Rectal smooth muscle tissue (tissue), 1 donor: ENCODE measurements around the gene FGR.

ENCODE experiments used
- H3K27ac ChIP-seq: one replicate; pipeline ENCODE4 v1.7.0; 2013; ENCODE audit warnings: low read depth, low read length, inconsistent platforms
- H3K27me3 ChIP-seq: one replicate; pipeline ENCODE4 v1.7.0; 2013; ENCODE audit warnings: low read length; ENCODE audit not compliant: control insufficient read depth, insufficient read depth
- H3K36me3 ChIP-seq: one replicate; pipeline ENCODE4 v1.7.0; 2013; ENCODE audit warnings: low read length; ENCODE audit not compliant: control insufficient read depth, insufficient read depth
- H3K4me1 ChIP-seq: one replicate; pipeline ENCODE4 v1.7.0; 2013; ENCODE audit warnings: low read length; ENCODE audit not compliant: control insufficient read depth, insufficient read depth
- H3K4me3 ChIP-seq: one replicate; pipeline ENCODE4 v1.7.0; 2013; ENCODE audit warnings: low read length
- H3K9ac ChIP-seq: one replicate; pipeline ENCODE4 v1.7.0; 2013; ENCODE audit warnings: low read length

The FGR gene

DNA sequence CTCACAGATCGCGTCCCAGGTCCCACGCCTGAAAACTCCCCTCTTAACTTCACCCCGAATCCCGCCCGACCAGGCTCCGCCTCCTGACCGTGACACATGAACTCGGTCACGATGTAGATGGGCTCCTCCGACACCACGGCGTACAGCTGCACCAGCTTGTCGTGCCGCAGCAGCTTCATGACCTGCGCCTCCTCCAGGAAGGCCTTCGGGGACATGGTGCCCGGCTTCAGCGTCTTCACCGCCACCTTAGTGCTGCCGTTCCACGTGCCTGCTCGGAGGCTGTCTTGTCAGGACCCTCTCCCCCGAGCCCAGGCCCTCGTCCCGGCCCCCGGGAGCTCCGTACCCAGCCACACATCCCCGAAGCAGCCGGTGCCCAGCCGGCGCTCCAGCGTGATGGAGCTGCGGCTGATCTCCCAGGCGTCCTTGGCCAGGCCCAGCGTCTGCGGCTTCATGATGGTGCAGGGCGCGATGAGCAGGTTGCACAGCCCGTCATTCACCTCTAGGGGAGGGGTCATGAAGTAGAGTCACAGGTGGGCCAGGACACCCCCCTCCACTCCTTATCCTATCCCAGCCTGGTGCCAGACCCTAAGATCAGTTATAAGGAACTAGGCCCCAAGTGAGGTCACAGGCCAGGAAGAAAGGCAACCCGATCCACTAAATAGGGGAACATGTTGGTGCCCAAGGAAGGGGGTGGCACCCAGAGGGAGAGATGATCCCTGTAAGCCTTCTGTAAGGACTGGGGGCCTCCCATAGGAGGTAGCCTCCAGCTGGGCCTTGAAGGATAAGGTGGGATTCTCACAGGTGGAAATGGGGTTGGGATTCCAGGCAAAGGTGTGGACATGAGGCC is 19.4 kb downstream of the FGR start:
- no peaks in the 10 kb centered on the region for H3K27me3 ChIP-seq
- no peaks in the 10 kb centered on the region for H3K4me1 ChIP-seq
- no peak overlapping the region for H3K27ac ChIP-seq
- H3K9ac ChIP-seq: no peak overlapping the region
- H3K4me3 ChIP-seq: no peak overlapping the region
- H3K36me3 ChIP-seq: no peaks in the 10 kb centered on the region

GRCh38 chr1:27614625-27615344 is 20.2 kb downstream of the FGR start:
- Histone ChIP-seq H3K4me3 (no peak overlapping the region), H3K9ac (no peak overlapping the region), H3K4me1 (no peaks in the 10 kb centered on the region), H3K36me3 (no peaks in the 10 kb centered on the region), H3K27ac (no peak overlapping the region), H3K27me3 (no peaks in the 10 kb centered on the region)

DNA sequence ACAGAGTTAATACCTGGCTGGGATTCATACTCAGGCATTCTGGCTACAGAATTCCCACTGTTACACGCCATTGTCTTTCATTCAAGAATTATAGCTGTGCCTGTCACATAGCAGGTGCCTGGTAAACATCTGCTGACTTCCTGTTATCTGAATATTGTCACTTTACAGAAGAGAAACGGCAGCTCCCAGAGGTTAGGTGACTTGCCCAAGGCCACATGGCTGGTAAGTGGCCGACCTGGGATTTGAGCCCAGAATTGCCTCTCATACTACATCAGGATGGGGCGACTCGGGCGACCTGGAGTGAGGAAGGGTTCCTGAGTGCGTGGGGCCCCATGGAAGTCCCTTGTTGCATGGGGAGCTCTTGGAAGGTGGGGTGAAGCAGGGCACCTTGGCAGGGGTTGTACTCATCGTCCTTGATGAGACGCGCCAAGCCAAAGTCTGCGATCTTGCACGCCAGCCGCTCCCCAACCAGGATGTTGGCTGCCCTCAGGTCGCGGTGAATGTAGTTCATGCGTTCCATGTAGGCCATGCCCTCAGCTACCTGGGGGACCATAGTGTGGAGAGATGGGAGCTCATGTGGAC is 20.9 kb downstream of the FGR start:
- H3K4me1 ChIP-seq: no peaks in the 10 kb centered on the region
- no peak overlapping the region for H3K9ac ChIP-seq
- no peaks in the 10 kb centered on the region for H3K36me3 ChIP-seq
- H3K27me3 ChIP-seq: no peaks in the 10 kb centered on the region
- no peak overlapping the region for H3K4me3 ChIP-seq
- H3K27ac ChIP-seq: no peak overlapping the region

GRCh38 chr1:27612718-27613117 is 22.3 kb downstream of the FGR start:
- H3K36me3 ChIP-seq: no peaks in the 10 kb centered on the region
- H3K9ac ChIP-seq: no peak overlapping the region
- no peak overlapping the region for H3K4me3 ChIP-seq
- no peaks in the 10 kb centered on the region for H3K4me1 ChIP-seq
- H3K27ac ChIP-seq: no peak overlapping the region
- H3K27me3 ChIP-seq: no peaks in the 10 kb centered on the region

- Histone ChIP-seq H3K4me1 (no peaks in the 10 kb centered on the region), H3K9ac (no peak overlapping the region), H3K27me3 (no peaks in the 10 kb centered on the region), H3K4me3 (no peak overlapping the region), H3K36me3 (no peaks in the 10 kb centered on the region), H3K27ac (no peak overlapping the region)
Measured at GRCh38 chr1:27611450-27611849, 23.5 kb downstream of the FGR start.

- no peaks in the 10 kb centered on the region for H3K4me1 ChIP-seq
- no peak overlapping the region for H3K9ac ChIP-seq
- no peaks in the 10 kb centered on the region for H3K27me3 ChIP-seq
- no peak overlapping the region for H3K27ac ChIP-seq
- H3K4me3 ChIP-seq: no peak overlapping the region
- H3K36me3 ChIP-seq: no peaks in the 10 kb centered on the region
Measured at GRCh38 chr1:27609618-27610240, 25.3 kb downstream of the FGR start.

DNA sequence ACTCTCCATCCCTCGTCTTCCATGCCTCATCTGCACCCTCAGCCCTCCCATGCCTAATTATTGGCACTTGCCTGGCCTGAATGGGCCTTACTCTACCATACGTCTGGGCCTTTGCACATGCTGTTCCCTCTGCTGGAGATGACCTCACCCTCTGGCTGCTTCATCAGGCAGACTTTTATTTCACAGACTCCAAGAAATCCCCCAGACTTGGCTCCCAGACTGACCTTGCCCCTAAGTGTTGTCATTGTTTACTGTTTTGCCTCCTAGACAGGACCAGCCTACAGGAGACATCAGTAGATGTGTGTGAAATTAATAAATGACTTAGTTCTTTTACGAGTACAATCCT is 25.8 kb downstream of the FGR start:
- Histone ChIP-seq H3K36me3 (no peaks in the 10 kb centered on the region), H3K27ac (no peak overlapping the region), H3K27me3 (no peaks in the 10 kb centered on the region), H3K9ac (no peak overlapping the region), H3K4me1 (no peaks in the 10 kb centered on the region), H3K4me3 (no peak overlapping the region)

GRCh38 chr1:27607239-27607804 is 27.7 kb downstream of the FGR start:
- Histone ChIP-seq H3K27me3 (no peaks in the 10 kb centered on the region), H3K27ac (no peak overlapping the region), H3K9ac (no peak overlapping the region), H3K4me1 (no peaks in the 10 kb centered on the region), H3K36me3 (no peaks in the 10 kb centered on the region), H3K4me3 (no peak overlapping the region)

- Histone ChIP-seq H3K27me3 (no peaks in the 10 kb centered on the region), H3K27ac (no peak overlapping the region), H3K36me3 (no peaks in the 10 kb centered on the region), H3K4me3 (no peak overlapping the region), H3K9ac (no peak overlapping the region), H3K4me1 (no peaks in the 10 kb centered on the region)
Measured at GRCh38 chr1:27606708-27607238, 28.2 kb downstream of the FGR start.

GRCh38 chr1:27605796-27606707 is 28.9 kb downstream of the FGR start:
- Histone ChIP-seq H3K4me1 (peaks cover 3% of the 10 kb centered on the region), H3K27me3 (no peaks in the 10 kb centered on the region), H3K4me3 (no peak overlapping the region), H3K9ac (no peak overlapping the region), H3K36me3 (no peaks in the 10 kb centered on the region), H3K27ac (no peak overlapping the region)

GRCh38 chr1:27605300-27605766 is 29.7 kb downstream of the FGR start:
- H3K27ac ChIP-seq: no peak overlapping the region
- no peak overlapping the region for H3K9ac ChIP-seq
- H3K27me3 ChIP-seq: no peaks in the 10 kb centered on the region
- H3K36me3 ChIP-seq: no peaks in the 10 kb centered on the region
- H3K4me1 ChIP-seq: peaks cover 9% of the 10 kb centered on the region
- H3K4me3 ChIP-seq: no peak overlapping the region
